HCT116 (cell line): Measurements from ENCODE around the gene GOLGA1. TPM values are rescaled to one million over a fixed set of nuclear protein-coding genes. Genes with fewer than 3 reads are reported as not detected.

Source experiments
- ATAC-seq: fragments of 200-7000 bp; cut with Tn5 transposase; 2 replicates; pipeline ENCODE4 v1.9.1; 2020; ENCODE audit warnings: mild to moderate bottlenecking, moderate library complexity
- BruUV-seq: library from RNA; stranded (reverse); fragments of 400-500 nt; replicated peaks from 2 replicates; lab custom pipeline; 2021; lab: Mats Ljungman, UMichigan
- CTCF ChIA-PET: fragments of 300-600 bp; sonication (Branson Sonifier 250); formaldehyde crosslinking; loops from one replicate; lab custom pipeline; 2021; ENCODE audit warnings: antibody characterized with exemption; lab: Charles Lee
- POLR2A ChIA-PET: fragments of 300-600, 350-600 bp; sonication (Branson Sonifier 250); formaldehyde crosslinking; loops from one replicate; lab custom pipeline; 2021; ENCODE audit warnings: antibody characterized with exemption; lab: Charles Lee
- RAD21 ChIA-PET, 2 experiments: fragments of 300-600 bp; sonication (Branson Sonifier 250); formaldehyde crosslinking; loops; one replicate each; lab custom pipeline; 2023; ENCODE audit warnings: low total read pairs in 2 of 2; ENCODE audit not compliant: uncharacterized antibody in 2 of 2, unreplicated experiment in 2 of 2, low non-redundant PET in 1 of 2; lab: Charles Lee
- DNase-seq: peaks from one replicate; pipeline ENCODE4 v3.0.0-alpha.2; 2010; ENCODE audit warnings: low read depth, low spot score
- H2AFZ ChIP-seq: fragments of 200-600 bp; shearing (Covaris generic), sonication (generic); 2 replicates; pipeline ENCODE4 v1.6.1; 2017; ENCODE audit warnings: low read depth, mixed run types, mixed read lengths, antibody characterized with exemption, low read length; ENCODE audit not compliant: poor library complexity, severe bottlenecking
- H3K27ac ChIP-seq: 2 replicates; pipeline ENCODE4 v1.5.1; 2012; ENCODE audit warnings: low read depth, low read length
- H3K27me3 ChIP-seq: fragments of 200-600 bp; sonication (generic); 2 replicates; pipeline ENCODE4 v1.6.1; 2016; ENCODE audit warnings: mixed run types, low read length, mixed read lengths; ENCODE audit not compliant: insufficient read depth
- H3K36me3 ChIP-seq, 2 experiments: fragments of 200-500 bp in 1 of 2; fragments of 200-600 bp in 1 of 2; sonication (Bioruptor generic) in 1 of 2; sonication (generic) in 1 of 2; 2 replicates each; pipeline versions ENCODE4 v1.5.1 to v1.6.1; 2014 to 2016; ENCODE audit warnings: low read length in 2 of 2, inconsistent platforms in 1 of 2, mixed read lengths in 1 of 2, mixed run types in 1 of 2; ENCODE audit not compliant: insufficient read depth in 2 of 2, control insufficient read depth in 1 of 2
- H3K4me1 ChIP-seq, 2 experiments: fragments of 200-600 bp in 1 of 2; sonication (generic) in 1 of 2; 2 replicates each; pipeline versions ENCODE4 v1.5.1 to v1.6.1; 2012 to 2017; ENCODE audit warnings: low read length in 2 of 2, inconsistent platforms in 1 of 2, mild to moderate bottlenecking in 1 of 2, mixed read lengths in 1 of 2, mixed run types in 1 of 2, moderate library complexity in 1 of 2; ENCODE audit not compliant: insufficient read depth in 2 of 2, control insufficient read depth in 1 of 2
- H3K4me2 ChIP-seq: fragments of 200-600 bp; sonication (generic); 2 replicates; pipeline ENCODE4 v1.6.1; 2017; ENCODE audit warnings: mixed run types, low read length, mixed read lengths
- H3K4me3 ChIP-seq, 2 experiments: fragments of 200-600 bp in 1 of 2; sonication (generic) in 1 of 2; replicated peaks in 1 of 2; 2 replicates each; pipeline ENCODE4 v1.5.1; 2011 to 2016; ENCODE audit warnings: low read length in 2 of 2, control low read depth in 1 of 2, low read depth in 1 of 2, mild to moderate bottlenecking in 1 of 2, mixed read lengths in 1 of 2, mixed run types in 1 of 2
- H3K79me2 ChIP-seq: fragments of 200-600 bp; sonication (generic); 2 replicates; pipeline ENCODE4 v1.6.1; 2017; ENCODE audit warnings: mild to moderate bottlenecking, mixed run types, low read length, moderate library complexity, mixed read lengths; ENCODE audit not compliant: insufficient read depth
- H3K9ac ChIP-seq: fragments of 200-600 bp; sonication (generic); 2 replicates; pipeline ENCODE4 v1.6.1; 2016; ENCODE audit warnings: low read length, mixed read lengths
- H3K9me2 ChIP-seq: fragments of 200-600 bp; sonication (generic), shearing (Covaris generic); 2 replicates; pipeline ENCODE4 v1.6.1; 2017; ENCODE audit warnings: mixed run types, mild to moderate bottlenecking, moderate library complexity; ENCODE audit not compliant: insufficient read depth
- H3K9me3 ChIP-seq, 2 experiments: fragments of 200-500 bp in 1 of 2; fragments of 200-600 bp in 1 of 2; sonication (Bioruptor generic) in 1 of 2; sonication (generic) in 1 of 2; 2 replicates each; pipeline ENCODE4 v1.6.1; 2014 to 2017; ENCODE audit warnings: low read length in 2 of 2, mixed read lengths in 2 of 2, inconsistent platforms in 1 of 2, low read depth in 1 of 2, mild to moderate bottlenecking in 1 of 2, mixed run types in 1 of 2, moderate library complexity in 1 of 2; ENCODE audit not compliant: control insufficient read depth in 1 of 2, insufficient read depth in 1 of 2
- H4K20me1 ChIP-seq: fragments of 200-600 bp; sonication (generic), shearing (Covaris generic); 2 replicates; pipeline ENCODE4 v1.6.1; 2017; ENCODE audit warnings: mixed run types, mild to moderate bottlenecking, moderate library complexity; ENCODE audit not compliant: insufficient read depth
- CBX3 ChIP-seq: IDR thresholded peaks from 2 replicates; pipeline ENCODE4 v1.6.1; 2012; ENCODE audit warnings: low read depth
- CEBPB ChIP-seq: IDR thresholded peaks from 2 replicates; pipeline ENCODE4 v1.6.1; 2012; ENCODE audit warnings: low read depth
- CTCF ChIP-seq, 3 experiments: fragments of 200-600 bp in 1 of 3; sonication (generic) in 1 of 3; IDR thresholded peaks in 2 of 3; conservative IDR thresholded peaks in 1 of 3; 2 replicates each; pipeline ENCODE4 v1.5.1; 2012 to 2017; ENCODE audit warnings: low read depth in 2 of 3, low read length in 2 of 3, antibody characterized with exemption in 1 of 3, borderline replicate concordance in 1 of 3, control low read depth in 1 of 3, mild to moderate bottlenecking in 1 of 3, mixed read lengths in 1 of 3, mixed run types in 1 of 3, moderate library complexity in 1 of 3; ENCODE audit not compliant: insufficient read depth in 1 of 3
- EGR1 ChIP-seq: IDR thresholded peaks from 2 replicates; pipeline ENCODE4 v1.6.1; 2012; ENCODE audit warnings: low read depth
- EZH2 ChIP-seq: fragments of 200-600 bp; sonication (generic); IDR thresholded peaks from 2 replicates; pipeline ENCODE4 v1.6.1; 2017; ENCODE audit warnings: antibody characterized with exemption, mixed run types
- EZH2phosphoT487 ChIP-seq: fragments of 200-600 bp; IDR thresholded peaks from 2 replicates; pipeline ENCODE4 v1.6.1; 2018; ENCODE audit warnings: antibody characterized with exemption, borderline replicate concordance
- FOSL1 ChIP-seq: IDR thresholded peaks from 2 replicates; pipeline ENCODE4 v1.6.1; 2012; ENCODE audit warnings: low read depth
- JUND ChIP-seq: IDR thresholded peaks from 2 replicates; pipeline ENCODE4 v1.6.1; 2012
- MAX ChIP-seq: IDR thresholded peaks from 2 replicates; pipeline ENCODE4 v1.6.1; 2012
- POLR2A ChIP-seq: IDR thresholded peaks from 2 replicates; pipeline ENCODE4 v1.7.0; 2011; ENCODE audit warnings: borderline replicate concordance; ENCODE audit not compliant: insufficient read depth, insufficient read length; ENCODE audit errors: extremely low read depth
- POLR2AphosphoS5 ChIP-seq: IDR thresholded peaks from 2 replicates; pipeline ENCODE4 v1.6.1; 2011; ENCODE audit warnings: mild to moderate bottlenecking, low read depth, low read length, moderate library complexity
- SIN3A ChIP-seq: IDR thresholded peaks from 2 replicates; pipeline ENCODE4 v1.6.1; 2012; ENCODE audit warnings: low read depth
- SP1 ChIP-seq: IDR thresholded peaks from 2 replicates; pipeline ENCODE4 v1.6.1; 2012; ENCODE audit warnings: low read depth
- SRF ChIP-seq: IDR thresholded peaks from 2 replicates; pipeline ENCODE4 v1.6.1; 2012; ENCODE audit warnings: low read depth
- TCF7L2 ChIP-seq: IDR thresholded peaks from 2 replicates; pipeline ENCODE4 v1.7.0; 2011; ENCODE audit warnings: borderline replicate concordance, inconsistent platforms; ENCODE audit not compliant: insufficient read depth, insufficient read length; ENCODE audit errors: extremely low read depth
- YY1 ChIP-seq: IDR thresholded peaks from 2 replicates; pipeline ENCODE4 v1.6.1; 2011; ENCODE audit warnings: low read length, low read depth, moderate library complexity, mild to moderate bottlenecking; ENCODE audit not compliant: insufficient replicate concordance; ENCODE audit errors: extremely low read depth
- ZBTB33 ChIP-seq: IDR thresholded peaks from 2 replicates; pipeline ENCODE4 v1.6.1; 2011; ENCODE audit warnings: mild to moderate bottlenecking, low read length, moderate library complexity; ENCODE audit not compliant: insufficient replicate concordance; ENCODE audit errors: extremely low read depth
- ZFX ChIP-seq: fragments of 450-650 bp; IDR thresholded peaks from 2 replicates; pipeline ENCODE4 v1.6.1; 2017
- ZNF274 ChIP-seq: fragments of 200-500 bp; sonication (Bioruptor generic); IDR thresholded peaks from 2 replicates; pipeline ENCODE4 v1.6.1; 2014; ENCODE audit warnings: mild to moderate bottlenecking, low read depth, low read length, inconsistent platforms
- intact Hi-C: fragments of 100-400 bp; cut with micrococcal nuclease; formaldehyde crosslinking; loops from 2 replicates; pipeline ENCODE4 v1.10.0; 2022
- total RNA-seq: library from RNA; stranded (reverse); gene quantifications from one replicate; pipeline ENCODE4 v1.2.1, GENCODE V29; 2021; ENCODE audit not compliant: unreplicated experiment

Gene GOLGA1
- total RNA-seq, 1 experiment from 2014 or later: 13.1 TPM

GRCh38 chr9:124871156-124871561 lies 69.7 kb downstream of the GOLGA1 start:
- DNase-seq: no peak
- H4K20me1 ChIP-seq: peaks cover 20% of the 10 kb centered on the region; the same call in 1 of the 2 replicates
- H3K4me3 ChIP-seq: peak overlapping the region in 1 of 2 experiments; percentile 91; a peak in 2 of 4 replicates
- H3K4me2 ChIP-seq: peak overlapping the region; percentile 84
- H3K27ac ChIP-seq: peak overlapping the region; percentile 10; the same call in 1 of the 2 replicates
- H3K36me3 ChIP-seq: peaks cover 16 to 40% of the 10 kb centered on the region in 2 experiments; a peak in 3 of 4 replicates
- no peak for ATAC-seq
- no peak overlapping the region for H2AFZ ChIP-seq
- H3K4me1 ChIP-seq: peaks cover 19 to 48% of the 10 kb centered on the region in 2 experiments
- H3K79me2 ChIP-seq: peaks cover 90% of the 10 kb centered on the region
- no peaks in the 10 kb centered on the region for H3K9me2 ChIP-seq
- H3K27me3 ChIP-seq: no peaks in the 10 kb centered on the region
- peak overlapping the region; percentile 98; the same call in 1 of the 2 replicates for H3K9ac ChIP-seq
- H3K9me3 ChIP-seq: no peaks in the 10 kb centered on the region
- intact Hi-C loops: no loop called here
- no TSS peak for BruUV-seq
- POLR2A ChIA-PET: interaction anchor here (0.6 to 1.5 kb wide), 2 partner anchors 10 to 267 kb away, joined by 4 read pairs; partner anchors contain the start of gene RPL35
- CTCF ChIA-PET: no interaction called here
- no peak for TF ChIP-seq YY1
- no peak for TF ChIP-seq EZH2phosphoT487
- no peak for TF ChIP-seq MAX
- no peak for TF ChIP-seq FOSL1
- TF ChIP-seq SIN3A: no peak
- no peak for TF ChIP-seq CBX3
- TF ChIP-seq JUND: no peak
- no peak for TF ChIP-seq ZNF274
- TF ChIP-seq TCF7L2: no peak
- no peak for TF ChIP-seq EZH2
- no peak for TF ChIP-seq SP1
- no peak for TF ChIP-seq EGR1
- TF ChIP-seq CEBPB: no peak
- no peak for TF ChIP-seq CTCF (IDR thresholded peaks at IDR 0.05 in 2 of 3, conservative IDR thresholded peaks at IDR 0.05 in 1 of 3; ENCODE audit: borderline replicate concordance in 1 of 3, insufficient read depth in 1 of 3, low read depth in 2 of 3, low read length in 2 of 3)
- TF ChIP-seq POLR2AphosphoS5: no peak
- no peak for TF ChIP-seq POLR2A
- no peak for TF ChIP-seq ZBTB33
- no peak for TF ChIP-seq ZFX
- no peak for TF ChIP-seq SRF
- RAD21 ChIA-PET: no interaction called here
